PC-3 (cell line): ENCODE data around the gene UBE3A.

Experiments used
- CTCF ChIP-seq: fragments of 300-600 bp; sonication (generic); conservative IDR thresholded peaks from 2 replicates; pipeline ENCODE4 v1.5.1; 2017; ENCODE audit warnings: antibody characterized with exemption, low read depth, mild to moderate bottlenecking, low read length
- EZH2 ChIP-seq: fragments of 300-600 bp; sonication (generic); IDR thresholded peaks from one replicate; pipeline ENCODE4 v1.6.1; 2017; ENCODE audit warnings: antibody characterized with exemption, mild to moderate bottlenecking, low read length; ENCODE audit not compliant: unreplicated experiment
- EZH2phosphoT487 ChIP-seq: fragments of 300-600 bp; sonication (generic); IDR thresholded peaks from 2 replicates; pipeline ENCODE4 v1.6.1; 2018; ENCODE audit warnings: mild to moderate bottlenecking, antibody characterized with exemption, low read length, borderline replicate concordance

GRCh38 chr15:25406261-25406660 is 32.6 kb downstream of the UBE3A start:
- TF ChIP-seq CTCF (no peak), EZH2 (no peak), EZH2phosphoT487 (no peak)
